ENCODE data around the gene ALDH3A2. TPM values are rescaled to one million over a fixed set of nuclear protein-coding genes. Genes with fewer than 3 reads are reported as not detected.
A peak's percentile ranks its signal among the peaks of the same experiment; 100 is the strongest.

ALDH3A2 gene
- polyA plus RNA-seq, 2 donors = 77.3 to 106 TPM

GRCh38 chr17:19702217-19702641, 53.7 kb downstream of the ALDH3A2 start:
- Histone ChIP-seq H3K27me3 (ENCODE audit: control insufficient read depth in 1 of 2, insufficient read depth in 2 of 2, low read length in 2 of 2) (no peaks in the 10 kb centered on the region), H3K27ac (ENCODE audit: low read depth in 2 of 2, low read length in 1 of 2) (no peak overlapping the region), H3K4me1 (ENCODE audit: control insufficient read depth in 2 of 2, insufficient read depth in 2 of 2, low read length in 1 of 2) (peaks cover 0 to 10% of the 10 kb centered on the region in 2 donors), H3K9me3 (ENCODE audit: control insufficient read depth in 2 of 2, insufficient read depth in 1 of 2, low read depth in 1 of 2, low read length in 1 of 2) (no peaks in the 10 kb centered on the region), H3K4me3 (ENCODE audit: low read depth in 1 of 2, low read length in 2 of 2) (no peak overlapping the region), H3K36me3 (ENCODE audit: control insufficient read depth in 2 of 2, insufficient read depth in 2 of 2, low read length in 1 of 2) (no peaks in the 10 kb centered on the region)
- 71 to 76% methylated on average over 4 of the region's 4 CpGs for WGBS, 2 donors

- Histone ChIP-seq H3K27me3 (ENCODE audit: control insufficient read depth in 1 of 2, insufficient read depth in 2 of 2, low read length in 2 of 2) (no peaks in the 10 kb centered on the region), H3K4me1 (ENCODE audit: control insufficient read depth in 2 of 2, insufficient read depth in 2 of 2, low read length in 1 of 2) (peaks cover 0 to 20% of the 10 kb centered on the region in 2 donors), H3K27ac (ENCODE audit: low read depth in 2 of 2, low read length in 1 of 2) (no peak overlapping the region), H3K36me3 (ENCODE audit: control insufficient read depth in 2 of 2, insufficient read depth in 2 of 2, low read length in 1 of 2) (no peaks in the 10 kb centered on the region), H3K9me3 (ENCODE audit: control insufficient read depth in 2 of 2, insufficient read depth in 1 of 2, low read depth in 1 of 2, low read length in 1 of 2) (no peaks in the 10 kb centered on the region), H3K4me3 (ENCODE audit: low read depth in 1 of 2, low read length in 2 of 2) (no peak overlapping the region)
- 72 to 82% methylated on average over 10 of the region's 10 CpGs for WGBS, 2 donors
These were observed 54.7 kb downstream of the ALDH3A2 start for GRCh38 chr17:19703106-19703827.

- Histone ChIP-seq H3K27ac (ENCODE audit: low read depth in 2 of 2, low read length in 1 of 2) (no peak overlapping the region), H3K9me3 (ENCODE audit: control insufficient read depth in 2 of 2, insufficient read depth in 1 of 2, low read depth in 1 of 2, low read length in 1 of 2) (no peaks in the 10 kb centered on the region), H3K27me3 (ENCODE audit: control insufficient read depth in 1 of 2, insufficient read depth in 2 of 2, low read length in 2 of 2) (no peaks in the 10 kb centered on the region), H3K4me3 (ENCODE audit: low read depth in 1 of 2, low read length in 2 of 2) (no peak overlapping the region), H3K36me3 (ENCODE audit: control insufficient read depth in 2 of 2, insufficient read depth in 2 of 2, low read length in 1 of 2) (no peaks in the 10 kb centered on the region), H3K4me1 (ENCODE audit: control insufficient read depth in 2 of 2, insufficient read depth in 2 of 2, low read length in 1 of 2) (peaks cover 0 to 22% of the 10 kb centered on the region in 2 donors)
- WGBS, 2 donors = 78 to 80% methylated on average over 17 of the region's 17 CpGs
These were observed 55.5 kb downstream of the ALDH3A2 start for GRCh38 chr17:19703828-19704613.

GRCh38 chr17:19705201-19705600, 56.6 kb downstream of the ALDH3A2 start:
- H3K9me3 ChIP-seq (ENCODE audit: control insufficient read depth in 2 of 2, insufficient read depth in 1 of 2, low read depth in 1 of 2, low read length in 1 of 2) = no peaks in the 10 kb centered on the region
- 88 to 91% methylated on average over 13 of the region's 13 CpGs for WGBS, 2 donors
- H3K27ac ChIP-seq (ENCODE audit: low read depth in 2 of 2, low read length in 1 of 2) = no peak overlapping the region
- no peaks in the 10 kb centered on the region for H3K36me3 ChIP-seq (ENCODE audit: control insufficient read depth in 2 of 2, insufficient read depth in 2 of 2, low read length in 1 of 2)
- H3K27me3 ChIP-seq (ENCODE audit: control insufficient read depth in 1 of 2, insufficient read depth in 2 of 2, low read length in 2 of 2) = no peaks in the 10 kb centered on the region
- no peak overlapping the region for H3K4me3 ChIP-seq (ENCODE audit: low read depth in 1 of 2, low read length in 2 of 2)
- peaks cover 0 to 22% of the 10 kb centered on the region in 2 donors for H3K4me1 ChIP-seq (ENCODE audit: control insufficient read depth in 2 of 2, insufficient read depth in 2 of 2, low read length in 1 of 2)

- Histone ChIP-seq H3K27me3 (ENCODE audit: control insufficient read depth in 1 of 2, insufficient read depth in 2 of 2, low read length in 2 of 2) (no peaks in the 10 kb centered on the region), H3K27ac (ENCODE audit: low read depth in 2 of 2, low read length in 1 of 2) (peak overlapping the region; percentile 77 to 83)
- 72 to 76% methylated on average over 22 of the region's 22 CpGs for WGBS, 2 donors
These were observed 57.5 kb downstream of the ALDH3A2 start for GRCh38 chr17:19705771-19706770.

GRCh38 chr17:19706791-19707727, 58.5 kb downstream of the ALDH3A2 start:
- Histone ChIP-seq H3K4me3 (ENCODE audit: low read depth in 1 of 2, low read length in 2 of 2) (no peak overlapping the region), H3K9me3 (ENCODE audit: control insufficient read depth in 2 of 2, insufficient read depth in 1 of 2, low read depth in 1 of 2, low read length in 1 of 2) (no peaks in the 10 kb centered on the region), H3K27ac (ENCODE audit: low read depth in 2 of 2, low read length in 1 of 2) (peak overlapping the region; percentile 92 to 93), H3K36me3 (ENCODE audit: control insufficient read depth in 2 of 2, insufficient read depth in 2 of 2, low read length in 1 of 2) (no peaks in the 10 kb centered on the region), H3K27me3 (ENCODE audit: control insufficient read depth in 1 of 2, insufficient read depth in 2 of 2, low read length in 2 of 2) (no peaks in the 10 kb centered on the region), H3K4me1 (ENCODE audit: control insufficient read depth in 2 of 2, insufficient read depth in 2 of 2, low read length in 1 of 2) (peaks cover 0 to 22% of the 10 kb centered on the region in 2 donors)
- WGBS, 2 donors = 48 to 71% methylated on average over 12 of the region's 12 CpGs

More at GRCh38 chr17:19705771-19706770, 57.5 kb downstream of the ALDH3A2 start:
- no peaks in the 10 kb centered on the region for H3K9me3 ChIP-seq (ENCODE audit: control insufficient read depth in 2 of 2, insufficient read depth in 1 of 2, low read depth in 1 of 2, low read length in 1 of 2)
- H3K4me1 ChIP-seq (ENCODE audit: control insufficient read depth in 2 of 2, insufficient read depth in 2 of 2, low read length in 1 of 2) = peaks cover 0 to 22% of the 10 kb centered on the region in 2 donors
- H3K4me3 ChIP-seq (ENCODE audit: low read depth in 1 of 2, low read length in 2 of 2) = no peak overlapping the region
- no peaks in the 10 kb centered on the region for H3K36me3 ChIP-seq (ENCODE audit: control insufficient read depth in 2 of 2, insufficient read depth in 2 of 2, low read length in 1 of 2)

GRCh38 chr17:19707728-19708221, 59.2 kb downstream of the ALDH3A2 start:
- Histone ChIP-seq H3K36me3 (ENCODE audit: control insufficient read depth in 2 of 2, insufficient read depth in 2 of 2, low read length in 1 of 2) (no peaks in the 10 kb centered on the region), H3K4me3 (ENCODE audit: low read depth in 1 of 2, low read length in 2 of 2) (no peak overlapping the region), H3K27me3 (ENCODE audit: control insufficient read depth in 1 of 2, insufficient read depth in 2 of 2, low read length in 2 of 2) (no peaks in the 10 kb centered on the region), H3K4me1 (ENCODE audit: control insufficient read depth in 2 of 2, insufficient read depth in 2 of 2, low read length in 1 of 2) (peaks cover 0 to 22% of the 10 kb centered on the region in 2 donors), H3K27ac (ENCODE audit: low read depth in 2 of 2, low read length in 1 of 2) (peak overlapping the region; percentile 92 to 93), H3K9me3 (ENCODE audit: control insufficient read depth in 2 of 2, insufficient read depth in 1 of 2, low read depth in 1 of 2, low read length in 1 of 2) (no peaks in the 10 kb centered on the region)
- 57 to 76% methylated on average over 5 to 11 of the region's 11 CpGs for WGBS, 2 donors

GRCh38 chr17:19708431-19709175, 60.1 kb downstream of the ALDH3A2 start:
- Histone ChIP-seq H3K27ac (ENCODE audit: low read depth in 2 of 2, low read length in 1 of 2) (no peak overlapping the region), H3K4me1 (ENCODE audit: control insufficient read depth in 2 of 2, insufficient read depth in 2 of 2, low read length in 1 of 2) (peaks cover 0 to 22% of the 10 kb centered on the region in 2 donors)
- 88 to 90% methylated on average over 6 of the region's 6 CpGs for WGBS, 2 donors

More at GRCh38 chr17:19708431-19709175, 60.1 kb downstream of the ALDH3A2 start:
- H3K4me3 ChIP-seq (ENCODE audit: low read depth in 1 of 2, low read length in 2 of 2) = no peak overlapping the region
- H3K27me3 ChIP-seq (ENCODE audit: control insufficient read depth in 1 of 2, insufficient read depth in 2 of 2, low read length in 2 of 2) = no peaks in the 10 kb centered on the region
- no peaks in the 10 kb centered on the region for H3K9me3 ChIP-seq (ENCODE audit: control insufficient read depth in 2 of 2, insufficient read depth in 1 of 2, low read depth in 1 of 2, low read length in 1 of 2)
- H3K36me3 ChIP-seq (ENCODE audit: control insufficient read depth in 2 of 2, insufficient read depth in 2 of 2, low read length in 1 of 2) = no peaks in the 10 kb centered on the region

Measured in esophagus (tissue), 2 donors.